ENCODE data around the gene LRBA. TPM values are rescaled to one million over a fixed set of nuclear protein-coding genes. Genes with fewer than 3 reads are reported as not detected.

LRBA gene
- total RNA-seq, 2 donors from 2014 or later: 55.5 to 77.7 TPM

GRCh38 chr4:150855981-150856510 is 159.0 kb downstream of the LRBA start:
- H3K9me3 ChIP-seq: no peaks in the 10 kb centered on the region
- no peak for DNase-seq
- H3K36me3 ChIP-seq: no peaks in the 10 kb centered on the region
- no peak overlapping the region for H3K9ac ChIP-seq (ENCODE audit: low read depth in 2 of 2, low read length in 2 of 2)
- H3K27me3 ChIP-seq: no peaks in the 10 kb centered on the region
- H3K27ac ChIP-seq: no peak overlapping the region
- TF ChIP-seq CTCF (IDR thresholded peaks at IDR 0.05): no peak
- no peaks in the 10 kb centered on the region for H3K4me1 ChIP-seq
- intact Hi-C loops (cut with DNase I): no loop called here
- no peak overlapping the region for H3K4me3 ChIP-seq

- no peak overlapping the region for H3K27ac ChIP-seq
- DNase-seq: no peak
- no peaks in the 10 kb centered on the region for H3K36me3 ChIP-seq
- intact Hi-C loops (cut with DNase I): no loop called here
- H3K9me3 ChIP-seq: no peaks in the 10 kb centered on the region
- H3K27me3 ChIP-seq: no peaks in the 10 kb centered on the region
- H3K4me3 ChIP-seq: no peak overlapping the region
- no peak for TF ChIP-seq CTCF (IDR thresholded peaks at IDR 0.05)
- H3K4me1 ChIP-seq: no peaks in the 10 kb centered on the region
- H3K9ac ChIP-seq (ENCODE audit: low read depth in 2 of 2, low read length in 2 of 2): no peak overlapping the region
Measured at GRCh38 chr4:150854600-150854999, 160.5 kb downstream of the LRBA start.

GRCh38 chr4:150853882-150854281 is 161.2 kb downstream of the LRBA start:
- Histone ChIP-seq H3K27me3 (no peaks in the 10 kb centered on the region), H3K27ac (no peak overlapping the region), H3K4me3 (no peak overlapping the region), H3K4me1 (no peaks in the 10 kb centered on the region), H3K9me3 (no peaks in the 10 kb centered on the region), H3K36me3 (no peaks in the 10 kb centered on the region), H3K9ac (ENCODE audit: low read depth in 2 of 2, low read length in 2 of 2) (no peak overlapping the region)
- no peak for TF ChIP-seq CTCF (IDR thresholded peaks at IDR 0.05)
- intact Hi-C loops (cut with DNase I): no loop called here
- DNase-seq: no peak

GRCh38 chr4:150852216-150852615 is 162.9 kb downstream of the LRBA start:
- DNase-seq: no peak
- no peak overlapping the region for H3K4me3 ChIP-seq
- no peaks in the 10 kb centered on the region for H3K27me3 ChIP-seq
- no peak overlapping the region for H3K27ac ChIP-seq
- no peaks in the 10 kb centered on the region for H3K4me1 ChIP-seq
- intact Hi-C loops (cut with DNase I): no loop called here
- H3K36me3 ChIP-seq: no peaks in the 10 kb centered on the region
- H3K9ac ChIP-seq (ENCODE audit: low read depth in 2 of 2, low read length in 2 of 2): no peak overlapping the region
- no peak for TF ChIP-seq CTCF (IDR thresholded peaks at IDR 0.05)
- H3K9me3 ChIP-seq: no peaks in the 10 kb centered on the region

GRCh38 chr4:150849016-150849415 is 166.1 kb downstream of the LRBA start:
- H3K36me3 ChIP-seq: no peaks in the 10 kb centered on the region
- no peaks in the 10 kb centered on the region for H3K27me3 ChIP-seq
- intact Hi-C loops (cut with DNase I): loop anchor here (10.0 kb wide), 1 partner anchor 124 kb away; no protein-coding TSS in a partner anchor
- no peaks in the 10 kb centered on the region for H3K9me3 ChIP-seq
- H3K4me1 ChIP-seq: no peaks in the 10 kb centered on the region
- no peak for TF ChIP-seq CTCF (IDR thresholded peaks at IDR 0.05)
- H3K27ac ChIP-seq: no peak overlapping the region
- no peak overlapping the region for H3K4me3 ChIP-seq
- DNase-seq: no peak
- H3K9ac ChIP-seq (ENCODE audit: low read depth in 2 of 2, low read length in 2 of 2): no peak overlapping the region

Data from colonic mucosa (tissue), 4 donors.